HUDEP-2 (cell line): ENCODE data around the gene PRKD1.
"Not testable (repeated sequence)": the region's sequence is repeated elsewhere in the genome, so short reads cannot be mapped to it uniquely, and the experiment has no call there.

Source experiments
- DNase-seq, 76 experiments: peaks; one replicate each; lab custom pipeline; 2025; ENCODE audit not compliant: unreplicated experiment in 76 of 76; lab: John Stamatoyannopoulos, UW

Gene PRKD1

DNA sequence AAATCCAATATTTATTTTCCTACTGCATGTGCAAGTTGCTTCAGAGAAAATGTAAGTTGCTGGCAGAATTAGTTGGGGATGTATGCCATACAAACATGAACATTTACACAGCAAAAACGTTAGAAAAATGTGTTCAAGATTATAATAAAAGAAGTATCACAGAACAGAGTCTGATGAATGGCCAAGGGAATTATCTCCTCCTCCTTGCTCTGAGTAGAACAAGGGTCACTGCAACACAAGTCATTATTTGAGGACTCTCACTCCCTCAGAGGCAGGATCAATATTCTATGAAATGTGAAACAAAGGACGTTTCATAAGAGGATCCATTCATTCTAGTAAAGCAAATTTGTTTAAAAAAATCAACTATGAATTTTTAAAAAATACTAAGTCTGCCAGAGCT lies 177.8 kb downstream of the PRKD1 start:
- no peak for DNase-seq

DNA sequence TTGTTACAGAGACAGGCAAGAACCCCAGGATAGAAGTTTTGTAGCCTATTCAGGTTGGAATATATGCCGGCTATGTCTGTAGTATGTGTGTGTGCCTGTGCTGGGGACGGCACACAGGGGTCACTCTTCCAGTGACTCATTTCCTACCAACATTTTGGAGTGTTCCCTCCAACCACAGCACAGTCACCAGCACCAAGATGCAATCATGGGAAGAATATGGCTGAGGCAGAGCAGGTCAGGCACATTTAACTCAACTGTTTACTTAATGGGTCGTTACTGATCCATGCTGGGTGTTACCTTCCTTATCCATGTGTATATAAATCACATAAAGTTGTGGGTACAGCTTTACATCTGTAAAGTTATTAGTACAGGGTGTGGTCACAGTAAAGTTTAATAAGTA lies 178.3 kb downstream of the PRKD1 start:
- no peak for DNase-seq

DNA sequence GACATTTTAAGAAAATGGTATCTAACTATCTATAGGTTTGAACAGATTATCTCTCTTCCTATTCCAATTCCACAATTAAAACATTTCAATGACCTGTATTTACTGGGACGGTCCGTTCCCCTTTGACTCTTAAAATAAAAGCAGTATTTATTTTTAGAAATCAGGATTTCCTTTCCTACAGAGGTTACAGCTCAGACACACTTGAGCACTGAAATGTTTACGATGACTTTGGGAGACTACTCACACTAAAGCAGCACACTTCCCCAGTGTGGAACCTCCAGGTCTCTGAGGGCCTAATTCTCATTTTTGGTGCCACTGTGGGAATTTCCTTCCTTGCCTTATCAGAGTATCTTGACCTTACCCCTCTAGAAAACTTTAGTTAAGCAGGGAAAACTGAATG lies 181.8 kb downstream of the PRKD1 start:
- no peak for DNase-seq

DNA sequence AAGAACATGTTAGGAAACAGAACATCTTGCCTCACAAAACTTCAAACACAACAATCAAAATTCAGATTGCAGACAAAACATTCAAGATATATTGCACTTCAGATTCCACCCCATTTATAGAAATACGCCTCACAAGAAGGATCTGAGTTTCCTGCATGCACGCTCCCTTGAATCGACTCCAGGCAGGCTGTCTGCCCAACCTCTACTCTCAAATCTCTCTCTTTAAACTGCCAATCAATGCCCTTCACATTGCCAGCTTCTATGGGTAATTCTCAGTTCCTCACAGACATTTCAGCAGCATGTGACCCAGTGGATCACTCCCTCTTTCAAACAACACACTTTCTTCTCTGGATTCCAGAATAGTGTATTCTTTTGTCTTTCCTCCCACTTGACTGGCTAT lies 184.1 kb downstream of the PRKD1 start:
- DNase-seq = no peak

- no peak for DNase-seq
Observed at GRCh38 chr14:29741909-29742401, 185.7 kb downstream of the PRKD1 start.

GRCh38 chr14:29740491-29740890 lies 187.2 kb downstream of the PRKD1 start:
- DNase-seq = no peak

DNA sequence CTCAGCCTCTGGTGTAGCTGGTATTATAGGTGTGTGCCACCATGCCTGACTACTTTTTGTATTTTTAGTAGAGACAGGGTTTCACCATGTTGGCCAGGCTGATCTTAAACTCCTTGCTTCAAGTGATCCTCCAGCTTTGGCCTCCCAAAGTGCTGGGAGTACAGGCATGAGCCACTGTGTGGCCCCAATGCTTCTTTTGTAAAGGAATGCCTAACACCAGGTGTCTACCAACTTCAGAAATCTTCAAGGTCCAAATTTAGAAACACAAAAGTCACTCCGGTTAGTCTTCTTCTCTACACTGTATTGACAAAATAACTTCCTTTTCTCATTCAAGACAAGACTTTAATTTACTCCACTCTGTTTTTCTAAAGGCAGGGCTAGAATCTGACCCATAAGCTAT lies 188.7 kb downstream of the PRKD1 start:
- DNase-seq = no peak

- DNase-seq = no peak
Observed at GRCh38 chr14:29738056-29738455, 189.6 kb downstream of the PRKD1 start.

- no peak for DNase-seq
Observed at GRCh38 chr14:29735459-29735858, 192.2 kb downstream of the PRKD1 start.

DNA sequence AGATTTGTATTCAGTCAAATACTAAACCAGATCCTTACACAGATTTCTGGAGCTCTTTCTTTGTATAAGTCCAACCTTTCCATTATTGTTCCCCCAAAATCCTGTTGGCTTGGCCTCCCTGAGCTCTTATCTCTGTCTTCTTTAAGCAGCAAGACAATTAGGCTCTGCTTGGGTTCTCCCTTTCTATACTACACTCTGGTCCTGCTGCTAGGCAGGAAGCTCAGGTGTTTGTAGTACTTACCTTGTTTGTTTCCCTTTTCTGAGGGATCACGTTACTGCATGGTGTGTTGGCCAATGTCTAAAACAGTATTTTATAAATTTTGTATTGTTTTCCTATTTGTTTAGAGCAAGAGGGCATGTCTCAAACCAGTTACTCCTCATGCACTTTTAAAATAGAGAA lies 192.9 kb downstream of the PRKD1 start:
- DNase-seq = no peak

DNA sequence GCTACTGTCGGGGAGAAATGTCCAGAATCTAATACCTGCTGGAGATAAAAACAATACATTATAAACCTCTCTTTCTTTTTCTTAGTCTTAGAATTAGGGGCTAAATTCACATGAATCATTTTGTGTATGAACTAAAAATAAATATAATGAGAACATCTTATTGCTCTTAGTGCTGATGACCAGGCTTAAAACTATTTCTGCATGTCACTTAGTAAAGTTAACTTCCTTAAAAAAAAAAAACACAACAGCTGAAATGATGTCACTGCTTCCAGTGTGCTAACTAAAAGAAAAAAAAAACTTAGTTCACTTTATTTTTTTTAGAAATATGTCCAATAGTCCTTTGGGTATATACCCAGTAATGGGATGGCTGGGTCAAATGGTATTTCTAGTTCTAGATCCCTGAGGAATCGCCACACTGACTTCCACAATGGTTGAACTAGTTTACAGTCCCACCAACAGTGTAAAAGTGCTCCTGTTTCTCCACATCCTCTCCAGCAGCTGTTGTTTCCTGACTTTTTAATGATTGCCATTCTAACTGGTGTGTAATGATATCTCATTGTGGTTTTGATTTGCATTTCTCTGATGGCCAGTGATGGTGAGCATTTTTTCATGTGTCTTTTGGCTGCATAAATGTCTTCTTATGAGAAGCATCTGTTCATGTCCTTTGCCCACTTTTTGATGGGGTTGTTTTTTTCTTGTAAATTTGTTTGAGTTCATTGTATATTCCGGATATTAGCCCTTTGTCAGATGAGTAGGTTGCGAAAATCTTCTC lies 200.9 kb downstream of the PRKD1 start:
- DNase-seq = not testable (repeated sequence)

DNA sequence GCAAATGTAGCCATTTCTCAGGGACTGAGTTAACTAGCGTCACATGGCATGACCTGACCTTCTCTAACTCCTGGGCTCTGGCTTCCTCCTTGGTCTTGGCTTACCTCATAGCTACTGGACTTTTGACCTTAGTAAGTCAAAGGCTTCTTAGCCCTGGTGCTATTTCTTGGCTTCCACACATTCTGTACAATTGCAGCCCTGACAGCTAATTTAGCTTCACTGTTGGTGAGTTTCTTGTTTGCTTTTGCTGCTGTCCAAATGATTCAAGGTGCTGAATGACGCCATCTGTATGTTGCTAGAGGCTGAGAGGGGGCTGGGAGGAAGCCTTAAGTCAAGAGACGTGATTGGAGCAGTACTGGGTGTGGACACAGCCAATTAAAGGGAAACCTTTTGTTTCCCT lies 202.7 kb downstream of the PRKD1 start:
- no peak for DNase-seq

GRCh38 chr14:29722831-29723230 lies 204.8 kb downstream of the PRKD1 start:
- no peak for DNase-seq

- DNase-seq = no peak
Observed at GRCh38 chr14:29721586-29721985, 206.1 kb downstream of the PRKD1 start.

DNA sequence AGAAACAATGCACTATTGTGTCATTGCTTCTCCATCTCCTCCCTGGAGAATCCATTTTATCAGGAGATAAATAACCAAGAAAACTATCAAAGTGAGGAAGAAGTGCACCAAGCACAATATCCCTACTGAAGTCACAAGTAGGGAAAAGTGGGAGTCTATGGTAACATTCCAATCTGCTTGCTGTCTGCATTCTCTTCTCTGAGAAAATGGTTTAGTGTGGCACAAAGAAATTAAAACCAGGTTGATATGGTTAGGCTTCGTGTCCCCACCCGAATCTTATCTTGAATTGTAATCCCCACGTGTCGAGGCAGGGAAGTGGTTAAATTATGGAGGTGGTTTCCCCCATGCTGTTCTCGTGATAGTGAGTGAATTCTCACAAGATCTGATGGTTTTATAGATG lies 209.7 kb downstream of the PRKD1 start:
- DNase-seq = no peak

GRCh38 chr14:29716150-29716549 lies 211.5 kb downstream of the PRKD1 start:
- DNase-seq = no peak

DNA sequence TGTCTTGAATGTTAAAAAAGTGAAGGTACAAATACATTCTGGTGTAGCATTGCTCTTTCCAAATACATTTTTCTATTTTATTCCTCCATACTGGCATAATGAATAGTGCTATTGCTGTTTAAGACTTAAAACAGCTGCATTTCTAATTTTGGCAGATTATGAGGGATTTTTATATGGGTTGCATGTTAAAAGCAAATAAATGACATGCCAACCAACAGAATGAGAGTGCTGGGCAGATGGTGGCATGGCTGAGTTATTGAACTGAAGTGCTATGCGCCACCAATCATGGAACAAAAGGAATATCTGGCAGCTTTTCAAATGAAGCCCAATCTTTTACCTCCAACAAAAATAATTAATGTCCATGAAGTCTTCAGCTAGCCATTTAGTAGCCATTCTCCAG lies 215.0 kb downstream of the PRKD1 start:
- no peak for DNase-seq

DNA sequence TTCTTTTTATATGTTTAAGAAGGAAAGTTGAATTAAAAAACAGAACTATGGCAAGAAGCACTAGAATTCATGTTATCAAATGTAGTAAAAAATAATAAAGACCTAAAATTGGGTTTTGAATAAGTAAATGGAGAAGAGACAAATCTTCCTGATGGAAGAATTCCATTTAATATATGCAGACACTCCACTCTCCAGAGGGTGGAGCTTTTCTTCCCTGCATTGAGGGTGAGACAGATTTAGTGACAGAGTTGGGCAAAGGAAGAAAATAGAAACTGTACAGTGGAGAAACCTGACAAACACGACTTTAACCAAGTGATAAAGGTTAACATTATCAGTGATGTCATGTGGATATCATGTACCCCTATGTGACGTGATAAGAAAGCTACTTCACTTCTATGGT lies 217.6 kb downstream of the PRKD1 start:
- DNase-seq = no peak

- DNase-seq = no peak
Observed at GRCh38 chr14:29709490-29709889, 218.2 kb downstream of the PRKD1 start.

DNA sequence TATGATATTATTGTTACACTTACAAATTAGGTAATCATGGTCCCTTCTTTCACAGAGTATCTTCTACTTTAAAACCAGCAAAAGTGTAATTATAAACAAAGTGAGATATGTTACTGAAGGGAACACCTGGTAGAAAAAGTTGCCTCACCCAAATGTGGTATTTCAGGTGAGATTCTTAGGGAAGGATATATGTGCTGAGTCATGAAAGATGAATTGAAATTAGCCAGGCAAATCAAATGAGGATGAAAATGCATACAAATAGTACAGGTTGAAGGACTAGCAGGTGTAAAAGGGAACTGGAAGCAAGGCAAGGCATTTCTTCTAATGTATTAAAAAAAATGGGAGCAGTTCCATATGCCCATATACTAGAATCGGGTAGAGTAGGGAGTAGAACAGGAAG lies 220.9 kb downstream of the PRKD1 start:
- DNase-seq = no peak

DNA sequence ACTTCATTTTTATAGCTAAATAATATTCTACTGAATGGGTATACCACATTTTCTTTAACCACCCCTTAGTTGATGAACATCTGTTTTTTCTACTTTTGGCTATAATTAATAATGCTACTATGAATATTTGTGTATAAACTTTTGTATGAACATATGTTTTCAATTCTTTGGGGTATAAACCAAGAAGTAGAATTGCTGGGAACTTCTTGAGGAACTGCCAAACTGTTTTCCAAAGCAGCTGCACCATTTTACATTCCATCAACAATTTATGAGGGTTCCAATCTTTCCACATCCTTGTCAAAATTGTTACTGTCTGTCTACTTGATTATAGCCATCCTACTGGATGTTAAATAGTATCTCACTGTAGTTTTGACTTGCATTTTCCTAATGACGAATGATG lies 221.8 kb downstream of the PRKD1 start:
- no peak for DNase-seq

DNA sequence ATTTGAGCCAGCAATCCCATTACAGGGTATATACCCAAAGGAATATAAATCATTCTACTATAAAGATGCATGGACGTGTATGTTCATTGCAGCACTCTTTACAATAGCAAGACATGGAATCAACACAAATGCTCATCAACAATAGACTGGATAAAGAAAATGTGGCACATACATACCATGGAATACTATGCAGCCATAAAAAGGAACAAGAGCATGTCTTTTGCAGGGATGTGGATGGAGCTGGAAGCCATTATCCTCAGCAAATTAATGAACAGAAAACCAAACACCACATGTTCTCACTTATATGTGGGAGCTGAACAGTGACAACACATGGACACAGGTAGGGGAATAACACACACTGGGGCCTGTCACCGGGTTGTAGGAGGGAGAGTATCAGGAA lies 238.1 kb downstream of the PRKD1 start:
- not testable (repeated sequence) for DNase-seq

DNA sequence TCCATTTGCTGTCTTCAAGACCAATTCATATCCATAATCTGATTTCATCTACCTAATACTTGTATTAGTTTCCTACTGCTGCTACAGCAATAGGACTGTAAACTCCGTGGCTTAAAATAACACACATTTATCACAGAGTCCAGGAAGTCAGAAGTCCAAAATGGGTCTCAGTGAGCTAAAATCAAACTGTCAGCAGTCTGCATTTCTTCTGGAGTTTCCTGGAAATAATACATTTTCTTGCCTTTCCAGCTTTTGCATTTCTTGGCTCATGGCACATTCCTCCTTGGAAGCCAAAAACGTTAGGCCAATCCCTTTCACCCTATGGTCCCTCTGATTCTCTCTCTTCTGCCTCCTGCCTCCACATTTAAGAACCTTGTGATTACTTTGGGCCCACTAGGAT lies 239.8 kb downstream of the PRKD1 start:
- DNase-seq = no peak
